ENCODE results near the gene IFT74.

DNA sequence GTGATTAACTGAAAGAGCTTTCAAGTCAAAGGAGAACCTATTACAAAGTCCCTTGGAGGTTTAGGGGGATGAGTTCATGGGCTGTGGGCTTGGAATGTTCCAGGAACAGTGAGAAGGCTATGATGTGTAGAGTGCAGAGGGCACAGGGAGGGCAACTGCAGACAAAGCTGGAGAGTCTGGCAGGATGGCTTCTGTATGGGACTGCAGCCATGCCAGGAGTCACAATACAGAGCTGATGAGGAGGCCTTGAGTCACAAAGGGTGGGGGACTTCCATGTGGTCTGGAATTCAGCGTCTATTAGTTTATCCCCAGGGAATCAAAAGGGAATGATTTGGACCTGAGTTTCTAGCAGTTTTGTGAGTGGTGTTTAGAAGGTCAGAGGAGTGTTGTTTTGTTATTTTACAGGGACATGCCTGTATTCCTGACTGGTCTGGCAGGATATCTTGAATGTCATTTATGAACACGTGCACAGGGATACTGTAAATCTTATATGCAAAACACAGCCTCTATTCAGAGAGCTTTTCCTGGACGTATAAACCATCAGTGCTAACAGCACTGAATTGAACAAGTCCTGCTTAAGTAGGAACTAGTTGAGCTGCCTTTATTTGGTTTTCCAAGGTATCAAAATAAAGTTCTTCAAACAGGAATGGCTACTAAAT, 138.6 kb downstream of the IFT74 start:
- TF ChIP-seq CTCF (conservative IDR thresholded peaks at IDR 0.05): no peak
- no peak for TF ChIP-seq EZH2 (IDR thresholded peaks at IDR 0.05; ENCODE audit: low read depth)

Data from PC-9 (cell line).